Choroid plexus epithelial cell (primary cell): ENCODE results near the gene CADPS.

ENCODE experiments used
- DNase-seq: peaks from one replicate; pipeline ENCODE4 v3.0.0-alpha.2; 2010; ENCODE audit warnings: low read depth
- H3K4me3 ChIP-seq: 2 replicates; pipeline ENCODE4 v1.5.1; 2011; ENCODE audit warnings: low read depth, mild to moderate bottlenecking, control low read depth, low read length, moderate library complexity
- CTCF ChIP-seq: conservative IDR thresholded peaks from 2 replicates; pipeline ENCODE4 v1.5.1; 2011; ENCODE audit warnings: low read depth, mild to moderate bottlenecking, control low read depth, inconsistent platforms, low read length, moderate library complexity

The CADPS gene

GRCh38 chr3:62672988-62673313, 202.3 kb downstream of the CADPS start:
- no peak for TF ChIP-seq CTCF
- DNase-seq: no peak
- H3K4me3 ChIP-seq: no peak overlapping the region

- TF ChIP-seq CTCF: no peak
- no peak for DNase-seq
- no peak overlapping the region for H3K4me3 ChIP-seq
These were observed 202.8 kb downstream of the CADPS start for GRCh38 chr3:62672270-62672987.

- no peak for TF ChIP-seq CTCF
- no peak overlapping the region for H3K4me3 ChIP-seq
- DNase-seq: no peak
These were observed 204.9 kb downstream of the CADPS start for GRCh38 chr3:62670351-62670750.

GRCh38 chr3:62669161-62669560, 206.1 kb downstream of the CADPS start:
- no peak overlapping the region for H3K4me3 ChIP-seq
- no peak for TF ChIP-seq CTCF
- DNase-seq: no peak

- no peak overlapping the region for H3K4me3 ChIP-seq
- TF ChIP-seq CTCF: no peak
- DNase-seq: no peak
These were observed 207.5 kb downstream of the CADPS start for GRCh38 chr3:62667714-62668113.

GRCh38 chr3:62665627-62666437, 209.4 kb downstream of the CADPS start:
- peak; percentile 61 for DNase-seq
- TF ChIP-seq CTCF: peak; percentile 74
- H3K4me3 ChIP-seq: no peak overlapping the region
